OCI-LY1 (cell line): Measurements from ENCODE around the gene TIMM22.

Experiments used
- CTCF ChIP-seq: fragments of 200-600 bp; sonication (generic), shearing (Covaris generic); IDR thresholded peaks from 2 replicates; pipeline ENCODE4 v1.5.1; 2017; ENCODE audit warnings: mild to moderate bottlenecking, antibody characterized with exemption, low read length, moderate library complexity, mixed read lengths
- EZH2 ChIP-seq: fragments of 200-600 bp; sonication (generic), shearing (Covaris generic); IDR thresholded peaks from 2 replicates; pipeline ENCODE4 v1.8.0; 2017; ENCODE audit warnings: borderline replicate concordance, mixed run types, mild to moderate bottlenecking, antibody characterized with exemption, low read length, moderate library complexity, mixed read lengths

GRCh38 chr17:1003633-1003971, 6.7 kb downstream of the TIMM22 start:
- TF ChIP-seq CTCF: no peak
- no peak for TF ChIP-seq EZH2
